Ishikawa (cell line): ENCODE measurements around the gene CUZD1.

Experiments
- CEBPB ChIP-seq: IDR thresholded peaks from 2 replicates; pipeline ENCODE4 v1.6.1; 2012
- CREB1 ChIP-seq: IDR thresholded peaks from 2 replicates; pipeline ENCODE4 v1.6.1; 2012; ENCODE audit warnings: low read depth
- EGR1 ChIP-seq: IDR thresholded peaks from 2 replicates; pipeline ENCODE4 v1.6.1; 2012
- EP300 ChIP-seq: IDR thresholded peaks from 2 replicates; pipeline ENCODE4 v1.6.1; 2012; ENCODE audit warnings: borderline replicate concordance
- NFIC ChIP-seq: IDR thresholded peaks from 2 replicates; pipeline ENCODE4 v1.6.1; 2012
- RAD21 ChIP-seq: IDR thresholded peaks from 2 replicates; pipeline ENCODE4 v1.6.1; 2012; ENCODE audit warnings: low read depth
- TAF1 ChIP-seq: IDR thresholded peaks from 2 replicates; pipeline ENCODE4 v1.6.1; 2012; ENCODE audit warnings: low read depth, mild to moderate bottlenecking
- TCF12 ChIP-seq: IDR thresholded peaks from 2 replicates; pipeline ENCODE4 v1.6.1; 2012; ENCODE audit warnings: low read depth
- TEAD4 ChIP-seq: IDR thresholded peaks from 2 replicates; pipeline ENCODE4 v1.6.1; 2012
- YY1 ChIP-seq: IDR thresholded peaks from 2 replicates; pipeline ENCODE4 v1.6.1; 2012; ENCODE audit warnings: low read depth
- ZBTB7A ChIP-seq: IDR thresholded peaks from 2 replicates; pipeline ENCODE4 v1.6.1; 2012; ENCODE audit warnings: low read depth
- TF ChIP-seq, protein P1 (sequence below): IDR thresholded peaks from 2 replicates; pipeline ENCODE4 v1.6.1; 2012
- TF ChIP-seq, protein P2 (sequence below): IDR thresholded peaks from 2 replicates; pipeline ENCODE4 v1.6.1; 2012; ENCODE audit warnings: low read depth, mild to moderate bottlenecking
- TF ChIP-seq, protein P3 (sequence below): IDR thresholded peaks from 2 replicates; pipeline ENCODE4 v1.6.1; 2012

DNA sequence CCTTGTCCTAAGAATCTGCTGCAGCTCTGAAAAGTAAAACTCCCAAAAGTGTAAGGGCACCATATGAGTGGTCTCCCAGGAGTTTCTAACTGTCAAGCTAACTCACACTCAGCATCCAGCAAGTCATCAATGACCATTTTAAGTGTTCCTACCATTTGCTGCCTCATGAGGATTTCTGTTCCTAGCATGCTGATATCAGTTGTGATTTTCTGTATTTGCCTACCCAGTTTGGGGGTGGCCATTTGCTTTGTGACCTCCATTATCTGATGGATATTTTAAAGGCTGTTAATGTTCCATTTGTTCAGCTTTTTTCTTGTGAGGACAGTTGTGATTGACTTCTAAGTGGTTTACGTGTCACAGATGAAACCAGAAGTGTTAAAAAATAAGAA is 30.8 kb upstream of the CUZD1 start:
- TF ChIP-seq RAD21 (no peak), EGR1 (no peak), CEBPB (no peak), NFIC (no peak), TAF1 (no peak), CREB1 (no peak), EP300 (no peak), TCF12 (no peak), ZBTB7A (no peak), TEAD4 (no peak), YY1 (no peak)
- TF ChIP-seq, protein P1, sequence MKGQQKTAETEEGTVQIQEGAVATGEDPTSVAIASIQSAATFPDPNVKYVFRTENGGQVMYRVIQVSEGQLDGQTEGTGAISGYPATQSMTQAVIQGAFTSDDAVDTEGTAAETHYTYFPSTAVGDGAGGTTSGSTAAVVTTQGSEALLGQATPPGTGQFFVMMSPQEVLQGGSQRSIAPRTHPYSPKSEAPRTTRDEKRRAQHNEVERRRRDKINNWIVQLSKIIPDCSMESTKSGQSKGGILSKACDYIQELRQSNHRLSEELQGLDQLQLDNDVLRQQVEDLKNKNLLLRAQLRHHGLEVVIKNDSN: no peak
- TF ChIP-seq, protein P2, sequence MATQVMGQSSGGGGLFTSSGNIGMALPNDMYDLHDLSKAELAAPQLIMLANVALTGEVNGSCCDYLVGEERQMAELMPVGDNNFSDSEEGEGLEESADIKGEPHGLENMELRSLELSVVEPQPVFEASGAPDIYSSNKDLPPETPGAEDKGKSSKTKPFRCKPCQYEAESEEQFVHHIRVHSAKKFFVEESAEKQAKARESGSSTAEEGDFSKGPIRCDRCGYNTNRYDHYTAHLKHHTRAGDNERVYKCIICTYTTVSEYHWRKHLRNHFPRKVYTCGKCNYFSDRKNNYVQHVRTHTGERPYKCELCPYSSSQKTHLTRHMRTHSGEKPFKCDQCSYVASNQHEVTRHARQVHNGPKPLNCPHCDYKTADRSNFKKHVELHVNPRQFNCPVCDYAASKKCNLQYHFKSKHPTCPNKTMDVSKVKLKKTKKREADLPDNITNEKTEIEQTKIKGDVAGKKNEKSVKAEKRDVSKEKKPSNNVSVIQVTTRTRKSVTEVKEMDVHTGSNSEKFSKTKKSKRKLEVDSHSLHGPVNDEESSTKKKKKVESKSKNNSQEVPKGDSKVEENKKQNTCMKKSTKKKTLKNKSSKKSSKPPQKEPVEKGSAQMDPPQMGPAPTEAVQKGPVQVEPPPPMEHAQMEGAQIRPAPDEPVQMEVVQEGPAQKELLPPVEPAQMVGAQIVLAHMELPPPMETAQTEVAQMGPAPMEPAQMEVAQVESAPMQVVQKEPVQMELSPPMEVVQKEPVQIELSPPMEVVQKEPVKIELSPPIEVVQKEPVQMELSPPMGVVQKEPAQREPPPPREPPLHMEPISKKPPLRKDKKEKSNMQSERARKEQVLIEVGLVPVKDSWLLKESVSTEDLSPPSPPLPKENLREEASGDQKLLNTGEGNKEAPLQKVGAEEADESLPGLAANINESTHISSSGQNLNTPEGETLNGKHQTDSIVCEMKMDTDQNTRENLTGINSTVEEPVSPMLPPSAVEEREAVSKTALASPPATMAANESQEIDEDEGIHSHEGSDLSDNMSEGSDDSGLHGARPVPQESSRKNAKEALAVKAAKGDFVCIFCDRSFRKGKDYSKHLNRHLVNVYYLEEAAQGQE: no peak
- TF ChIP-seq, protein P3, sequence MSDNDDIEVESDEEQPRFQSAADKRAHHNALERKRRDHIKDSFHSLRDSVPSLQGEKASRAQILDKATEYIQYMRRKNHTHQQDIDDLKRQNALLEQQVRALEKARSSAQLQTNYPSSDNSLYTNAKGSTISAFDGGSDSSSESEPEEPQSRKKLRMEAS: no peak
